CD14-positive monocyte (primary cell): ENCODE measurements around the gene PRICKLE1. TPM values are rescaled to one million over a fixed set of nuclear protein-coding genes. Genes with fewer than 3 reads are reported as not detected.
A peak's percentile ranks its signal among the peaks of the same experiment; 100 is the strongest.

Experiments used
- DNase-seq, 3 donors: peaks; one replicate each; pipeline ENCODE4 v3.0.0-alpha.2; 2011 to 2022
- H2AFZ ChIP-seq: 2 replicates; pipeline ENCODE4 v1.6.0; 2012; ENCODE audit warnings: mild to moderate bottlenecking, low read depth, low read length, inconsistent platforms; ENCODE audit not compliant: insufficient read depth, poor library complexity, severe bottlenecking
- H3K27ac ChIP-seq, 2 donors: 1 replicate in 1 of 2; 2 replicates in 1 of 2; pipeline ENCODE4 v1.5.1; 2012 to 2013; ENCODE audit warnings: low read length in 2 of 2, control low read depth in 1 of 2, inconsistent platforms in 1 of 2, low read depth in 1 of 2, mild to moderate bottlenecking in 1 of 2
- H3K27me3 ChIP-seq, 2 donors: one replicate each; pipeline versions ENCODE4 v1.6.0 to v1.6.1; 2011 to 2013; ENCODE audit warnings: low read length in 2 of 2; ENCODE audit not compliant: control insufficient read depth in 2 of 2, insufficient read depth in 2 of 2
- H3K36me3 ChIP-seq, 2 donors: replicated peaks in 1 of 2; 1 replicate in 1 of 2; 2 replicates in 1 of 2; pipeline versions ENCODE4 v1.5.1 to v1.6.1; 2012 to 2013; ENCODE audit warnings: low read length in 2 of 2, control low read depth in 1 of 2, inconsistent platforms in 1 of 2, mild to moderate bottlenecking in 1 of 2; ENCODE audit not compliant: insufficient read depth in 2 of 2, control insufficient read depth in 1 of 2
- H3K4me1 ChIP-seq, 2 donors: 1 replicate in 1 of 2; 2 replicates in 1 of 2; pipeline versions ENCODE4 v1.5.1 to v1.6.1; 2012 to 2013; ENCODE audit warnings: low read length in 2 of 2, control low read depth in 1 of 2, inconsistent platforms in 1 of 2, mild to moderate bottlenecking in 1 of 2, moderate library complexity in 1 of 2; ENCODE audit not compliant: insufficient read depth in 2 of 2, control insufficient read depth in 1 of 2
- H3K4me2 ChIP-seq: replicated peaks from 2 replicates; pipeline ENCODE3; 2012; ENCODE audit warnings: low read length, moderate library complexity, mild to moderate bottlenecking; ENCODE audit not compliant: poor library complexity, severe bottlenecking; ENCODE audit errors: extremely low read depth
- H3K4me3 ChIP-seq, 3 experiments: fragments of 200-600 bp in 1 of 3; sonication (generic) in 1 of 3; replicated peaks in 1 of 3; 1 replicate in 2 of 3; 2 replicates in 1 of 3; pipeline ENCODE4 v1.5.1; 2011 to 2013; ENCODE audit warnings: low read length in 3 of 3, mild to moderate bottlenecking in 3 of 3, control low read depth in 2 of 3, low read depth in 2 of 3, inconsistent platforms in 1 of 3, moderate library complexity in 1 of 3
- H3K79me2 ChIP-seq: 2 replicates; pipeline ENCODE4 v1.6.0; 2012; ENCODE audit warnings: mild to moderate bottlenecking, control low read depth, inconsistent platforms, low read length, moderate library complexity; ENCODE audit not compliant: insufficient read depth
- H3K9ac ChIP-seq: 2 replicates; pipeline ENCODE4 v1.6.0; 2017; ENCODE audit warnings: low read length, mild to moderate bottlenecking; ENCODE audit not compliant: insufficient read depth, poor library complexity, severe bottlenecking
- H3K9me3 ChIP-seq, 2 donors: replicated peaks in 1 of 2; 1 replicate in 1 of 2; 2 replicates in 1 of 2; pipeline versions ENCODE4 v1.5.1 to v1.6.1; 2012 to 2013; ENCODE audit warnings: low read length in 2 of 2, control low read depth in 1 of 2; ENCODE audit not compliant: control insufficient read depth in 1 of 2, insufficient read depth in 1 of 2
- H4K20me1 ChIP-seq: 2 replicates; pipeline ENCODE4 v1.6.0; 2012; ENCODE audit warnings: mild to moderate bottlenecking, low read length, control low read depth, moderate library complexity; ENCODE audit not compliant: insufficient read depth
- H3K27ac Mint-ChIP-seq, 7 donors: one replicate each; pipeline ENCODE4 v1.8.0; 2020; ENCODE audit warnings: mild to moderate bottlenecking in 7 of 7, mixed read lengths in 7 of 7, moderate library complexity in 6 of 7, inconsistent platforms in 2 of 7
- H3K27me3 Mint-ChIP-seq, 3 donors: one replicate each; pipeline ENCODE4 v1.8.0; 2021 to 2022; ENCODE audit warnings: low read depth in 3 of 3, mild to moderate bottlenecking in 3 of 3, mixed read lengths in 3 of 3, moderate library complexity in 3 of 3, inconsistent platforms in 1 of 3
- H3K36me3 Mint-ChIP-seq, 2 donors: one replicate each; pipeline ENCODE4 v1.8.0; 2020; ENCODE audit warnings: mixed read lengths in 2 of 2, inconsistent platforms in 1 of 2, mild to moderate bottlenecking in 1 of 2
- H3K4me1 Mint-ChIP-seq: one replicate; pipeline ENCODE4 v1.8.0; 2020; ENCODE audit warnings: mild to moderate bottlenecking, mixed read lengths
- H3K4me3 Mint-ChIP-seq, 2 donors: one replicate each; pipeline ENCODE4 v1.8.0; 2020; ENCODE audit warnings: mild to moderate bottlenecking in 2 of 2, mixed read lengths in 2 of 2, moderate library complexity in 1 of 2
- H3K9me3 Mint-ChIP-seq, 7 donors: one replicate each; pipeline ENCODE4 v1.8.0; 2020 to 2022; ENCODE audit warnings: mixed read lengths in 7 of 7, mild to moderate bottlenecking in 6 of 7, moderate library complexity in 6 of 7, inconsistent platforms in 2 of 7
- WGBS: methylation state at CpG from one replicate; pipeline ENCODE4 v1.1.5; 2013; ENCODE audit warnings: missing lambda C conversion rate; ENCODE audit not compliant: insufficient coverage; 5-methylcytosine and 5-hydroxymethylcytosine counted together
- intact Hi-C, 2 donors: fragments of 100-400 bp; cut with micrococcal nuclease; formaldehyde crosslinking; loops; one replicate each; pipeline versions ENCODE4 v1.15.0 to v1.15.1; 2023
- polyA plus RNA-seq, 3 donors: library from polyadenylated mRNA; depleted of rRNA in 1 of 3; unstranded in 2 of 3; stranded (reverse) in 1 of 3; fragments of 300-500 nt in 2 of 3; fragments of >200 nt in 1 of 3; fragmentation: Illumina TruSeq in 2 of 3; gene quantifications; 1 replicate in 2 of 3; 2 replicates in 1 of 3; pipeline ENCODE4 v1.2.3, GENCODE V29; 2012 to 2021
- TF ChIP-seq, protein P1 (sequence below): fragments of 200-600 bp; IDR thresholded peaks from one replicate; pipeline ENCODE4 v1.8.0; 2022; ENCODE audit warnings: antibody characterized with exemption, mild to moderate bottlenecking

PRICKLE1 gene
- polyA plus RNA-seq, 3 donors, result 1.3 to 5.1 (median 2.6) TPM

DNA sequence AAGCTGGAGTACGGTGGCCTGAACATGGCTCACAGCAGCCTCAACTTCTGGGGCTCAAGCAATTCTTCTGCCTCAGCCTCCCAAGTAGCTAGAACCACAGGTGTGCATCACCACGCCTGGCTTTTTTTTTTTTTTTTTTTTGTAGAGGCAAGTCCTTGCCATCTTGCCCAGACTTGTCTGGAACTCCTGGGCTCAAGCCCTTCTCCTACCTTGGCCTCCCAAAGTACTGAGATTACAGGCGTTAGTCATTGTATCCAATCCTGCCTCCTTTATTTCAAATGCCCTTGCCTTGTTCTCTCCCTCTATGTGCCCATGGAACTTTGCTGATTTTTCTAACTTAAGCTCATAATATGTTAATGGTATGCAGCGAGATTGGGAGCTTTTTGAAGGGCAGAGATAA is 49.2 kb upstream of the PRICKLE1 start:
- Histone ChIP-seq H3K4me2 (no peak overlapping the region), H3K4me1 (no peaks in the 10 kb centered on the region), H3K79me2 (no peaks in the 10 kb centered on the region), H3K27me3 (no peaks in the 10 kb centered on the region), H4K20me1 (no peaks in the 10 kb centered on the region), H3K9me3 (no peaks in the 10 kb centered on the region), H3K36me3 (no peaks in the 10 kb centered on the region), H3K4me3 (no peak overlapping the region), H3K9ac (no peak overlapping the region), H3K27ac (no peak overlapping the region), H2AFZ (no peak overlapping the region)
- H3K9me3 Mint-ChIP-seq, result peaks cover 0 to 17% (median 3%) of the 10 kb centered on the region in 7 donors
- no peak overlapping the region for H3K27ac Mint-ChIP-seq
- peaks cover 3% of the 10 kb centered on the region for H3K4me1 Mint-ChIP-seq
- H3K36me3 Mint-ChIP-seq, result no peaks in the 10 kb centered on the region
- intact Hi-C loops, result no loop called here
- no peak for DNase-seq
- no CpG with 5 or more reads among the region's 4 CpGs for WGBS
- peaks cover 0 to 2% (median 0%) of the 10 kb centered on the region in 3 donors for H3K27me3 Mint-ChIP-seq
- TF ChIP-seq, protein P1, sequence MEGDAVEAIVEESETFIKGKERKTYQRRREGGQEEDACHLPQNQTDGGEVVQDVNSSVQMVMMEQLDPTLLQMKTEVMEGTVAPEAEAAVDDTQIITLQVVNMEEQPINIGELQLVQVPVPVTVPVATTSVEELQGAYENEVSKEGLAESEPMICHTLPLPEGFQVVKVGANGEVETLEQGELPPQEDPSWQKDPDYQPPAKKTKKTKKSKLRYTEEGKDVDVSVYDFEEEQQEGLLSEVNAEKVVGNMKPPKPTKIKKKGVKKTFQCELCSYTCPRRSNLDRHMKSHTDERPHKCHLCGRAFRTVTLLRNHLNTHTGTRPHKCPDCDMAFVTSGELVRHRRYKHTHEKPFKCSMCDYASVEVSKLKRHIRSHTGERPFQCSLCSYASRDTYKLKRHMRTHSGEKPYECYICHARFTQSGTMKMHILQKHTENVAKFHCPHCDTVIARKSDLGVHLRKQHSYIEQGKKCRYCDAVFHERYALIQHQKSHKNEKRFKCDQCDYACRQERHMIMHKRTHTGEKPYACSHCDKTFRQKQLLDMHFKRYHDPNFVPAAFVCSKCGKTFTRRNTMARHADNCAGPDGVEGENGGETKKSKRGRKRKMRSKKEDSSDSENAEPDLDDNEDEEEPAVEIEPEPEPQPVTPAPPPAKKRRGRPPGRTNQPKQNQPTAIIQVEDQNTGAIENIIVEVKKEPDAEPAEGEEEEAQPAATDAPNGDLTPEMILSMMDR, result no peak
- H3K4me3 Mint-ChIP-seq, result no peak overlapping the region

DNA sequence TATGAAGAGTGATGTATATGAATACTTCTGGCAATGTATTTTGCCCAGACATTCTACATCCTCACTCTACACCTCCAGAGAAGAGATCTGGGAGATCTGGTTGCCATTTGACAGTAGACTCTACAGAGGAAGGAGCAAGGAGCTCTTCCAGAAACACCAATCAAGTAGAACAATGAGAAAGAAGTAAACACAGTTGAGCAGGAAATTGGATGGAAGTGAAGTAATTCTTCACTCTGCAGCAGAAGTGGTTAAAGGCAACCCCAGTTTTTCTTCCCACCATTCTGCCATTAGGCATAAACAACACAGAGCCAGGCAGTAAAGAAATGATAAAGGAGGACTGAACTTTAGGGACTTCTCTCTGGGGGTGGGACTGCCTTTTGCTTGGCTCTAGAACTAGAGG is 48.5 kb upstream of the PRICKLE1 start:
- no peaks in the 10 kb centered on the region for H4K20me1 ChIP-seq
- no peak overlapping the region for H3K9ac ChIP-seq
- H3K27ac ChIP-seq, result no peak overlapping the region
- no peak overlapping the region for H2AFZ ChIP-seq
- no peak overlapping the region for H3K4me2 ChIP-seq
- no peaks in the 10 kb centered on the region for H3K79me2 ChIP-seq
- H3K36me3 ChIP-seq, result no peaks in the 10 kb centered on the region
- Mint-ChIP-seq H3K27me3 (peaks cover 0 to 4% (median 1%) of the 10 kb centered on the region in 3 donors), H3K4me3 (no peak overlapping the region), H3K27ac (peak overlapping the region in 1 of 7 donors; percentile 42), H3K4me1 (peaks cover 3% of the 10 kb centered on the region), H3K9me3 (peaks cover 0 to 14% (median 5%) of the 10 kb centered on the region in 7 donors), H3K36me3 (no peaks in the 10 kb centered on the region)
- no peaks in the 10 kb centered on the region for H3K4me1 ChIP-seq
- H3K27me3 ChIP-seq, result no peaks in the 10 kb centered on the region
- intact Hi-C loops, result no loop called here
- no peak for DNase-seq
- TF ChIP-seq, protein P1, result no peak
- no peaks in the 10 kb centered on the region for H3K9me3 ChIP-seq
- H3K4me3 ChIP-seq, result no peak overlapping the region
